IMR-90 (cell line): ENCODE data around the gene HELZ. TPM values are rescaled to one million over a fixed set of nuclear protein-coding genes. Genes with fewer than 3 reads are reported as not detected.

Source experiments
- ATAC-seq: fragments of 200-7000 bp; cut with Tn5 transposase; 2 replicates; pipeline ENCODE4 v1.9.1; 2020; ENCODE audit warnings: low read depth, mild to moderate bottlenecking, moderate library complexity
- BruUV-seq: library from RNA; stranded (reverse); fragments of 400-500 nt; replicated peaks from 2 replicates; lab custom pipeline; 2021; lab: Mats Ljungman, UMichigan
- CTCF ChIA-PET: fragments of 300-600 bp; formaldehyde crosslinking; extraction: SDS; loops from one replicate; lab custom pipeline; 2021; ENCODE audit warnings: antibody characterized with exemption; lab: Yijun Ruan, JAX
- POLR2A ChIA-PET: fragments of 300-600 bp; sonication (Branson Sonifier 250); formaldehyde crosslinking; loops from one replicate; lab custom pipeline; 2022; ENCODE audit warnings: antibody characterized with exemption; ENCODE audit not compliant: unreplicated experiment; lab: Charles Lee
- DNase-seq: peaks from one replicate; pipeline ENCODE4 v3.0.0; 2013
- H2AFZ ChIP-seq: replicated peaks from 2 replicates; pipeline ENCODE3; 2013; ENCODE audit warnings: low read length, mild to moderate bottlenecking; ENCODE audit not compliant: poor library complexity
- H2AK5ac ChIP-seq: 2 replicates; pipeline ENCODE4 v1.6.1; 2013; ENCODE audit warnings: low read depth, low read length, inconsistent platforms
- H2AK9ac ChIP-seq: replicated peaks from 2 replicates; pipeline ENCODE3; 2013; ENCODE audit warnings: mild to moderate bottlenecking, low read depth, low read length, moderate library complexity; ENCODE audit not compliant: poor library complexity
- H2BK120ac ChIP-seq: 2 replicates; pipeline ENCODE4 v1.6.1; 2013; ENCODE audit warnings: low read depth, low read length, inconsistent platforms
- H2BK15ac ChIP-seq: 3 replicates; pipeline ENCODE4 v1.6.1; 2013; ENCODE audit warnings: low read depth, low read length, inconsistent platforms
- H2BK20ac ChIP-seq: 2 replicates; pipeline ENCODE4 v1.6.1; 2013; ENCODE audit warnings: low read depth, mild to moderate bottlenecking, inconsistent platforms, low read length, moderate library complexity
- H2BK5ac ChIP-seq: 2 replicates; pipeline ENCODE4 v1.6.1; 2013; ENCODE audit warnings: mild to moderate bottlenecking, low read depth, low read length, inconsistent platforms; ENCODE audit not compliant: poor library complexity, severe bottlenecking
- H3K14ac ChIP-seq: replicated peaks from 2 replicates; pipeline ENCODE4 v1.6.1; 2013; ENCODE audit warnings: low read depth, low read length, inconsistent platforms
- H3K18ac ChIP-seq: 2 replicates; pipeline ENCODE4 v1.6.1; 2013; ENCODE audit warnings: low read depth, low read length, control low read depth
- H3K23ac ChIP-seq: 2 replicates; pipeline ENCODE4 v1.6.1; 2013; ENCODE audit warnings: low read depth, low read length, inconsistent platforms
- H3K27ac ChIP-seq: 2 replicates; pipeline ENCODE4 v1.5.1; 2013; ENCODE audit warnings: mild to moderate bottlenecking, control low read depth, low read length; ENCODE audit not compliant: insufficient read depth
- H3K27me3 ChIP-seq: 2 replicates; pipeline ENCODE4 v1.6.1; 2013; ENCODE audit warnings: low read length; ENCODE audit not compliant: control insufficient read depth, insufficient read depth
- H3K36me3 ChIP-seq: 2 replicates; pipeline ENCODE4 v1.6.1; 2013; ENCODE audit warnings: low read length, mixed read lengths; ENCODE audit not compliant: control insufficient read depth, insufficient read depth
- H3K4ac ChIP-seq: 2 replicates; pipeline ENCODE4 v1.6.1; 2013; ENCODE audit warnings: low read depth, low read length, inconsistent platforms
- H3K4me1 ChIP-seq: 2 replicates; pipeline ENCODE4 v1.6.1; 2013; ENCODE audit warnings: low read length, mixed read lengths; ENCODE audit not compliant: control insufficient read depth, insufficient read depth
- H3K4me2 ChIP-seq: 2 replicates; pipeline ENCODE4 v1.6.1; 2013; ENCODE audit warnings: low read depth, mild to moderate bottlenecking, control low read depth, low read length, moderate library complexity
- H3K4me3 ChIP-seq: 2 replicates; pipeline ENCODE4 v1.5.1; 2013; ENCODE audit warnings: low read depth, mild to moderate bottlenecking, control low read depth, low read length, moderate library complexity; ENCODE audit not compliant: insufficient read depth
- H3K56ac ChIP-seq: 2 replicates; pipeline ENCODE4 v1.6.1; 2013; ENCODE audit warnings: low read length, inconsistent platforms; ENCODE audit not compliant: insufficient read depth; ENCODE audit errors: extremely low read depth
- H3K79me1 ChIP-seq, 2 experiments: 2 replicates each; pipeline ENCODE4 v1.6.1; 2013; ENCODE audit warnings: low read length in 2 of 2, inconsistent platforms in 1 of 2, low read depth in 1 of 2
- H3K9ac ChIP-seq: 2 replicates; pipeline ENCODE4 v1.6.1; 2013; ENCODE audit warnings: low read depth, low read length, control low read depth
- H3K9me1 ChIP-seq: 2 replicates; pipeline ENCODE4 v1.6.1; 2013; ENCODE audit warnings: low read length, inconsistent platforms; ENCODE audit not compliant: insufficient read depth
- H3K9me3 ChIP-seq: 2 replicates; pipeline ENCODE4 v1.6.1; 2013; ENCODE audit warnings: low read length; ENCODE audit not compliant: control insufficient read depth, insufficient read depth
- H4K20me1 ChIP-seq: 2 replicates; pipeline ENCODE4 v1.6.1; 2013; ENCODE audit warnings: low read length, inconsistent platforms; ENCODE audit not compliant: insufficient read depth
- H4K5ac ChIP-seq: 2 replicates; pipeline ENCODE4 v1.6.1; 2013; ENCODE audit warnings: mild to moderate bottlenecking, low read depth, low read length, control low read depth
- H4K8ac ChIP-seq, 2 experiments: 2 replicates each; pipeline ENCODE4 v1.6.1; 2013; ENCODE audit warnings: low read depth in 2 of 2, low read length in 2 of 2, control low read depth in 1 of 2, inconsistent platforms in 1 of 2
- H4K91ac ChIP-seq: 2 replicates; pipeline ENCODE4 v1.6.1; 2013; ENCODE audit warnings: low read depth, low read length, inconsistent platforms; ENCODE audit not compliant: insufficient read depth
- BHLHE40 ChIP-seq: fragments of 150-350 bp; IDR thresholded peaks from 2 replicates; pipeline ENCODE4 v1.6.1; 2016; ENCODE audit warnings: mild to moderate bottlenecking, low read depth, low read length
- CEBPB ChIP-seq: IDR thresholded peaks from 2 replicates; pipeline ENCODE4 v1.6.1; 2012; ENCODE audit warnings: low read depth, low read length, improper control_type of control experiment
- CHD1 ChIP-seq: IDR thresholded peaks from 2 replicates; pipeline ENCODE4 v1.6.1; 2012; ENCODE audit warnings: low read depth, low read length, improper control_type of control experiment
- CTCF ChIP-seq: conservative IDR thresholded peaks from 2 replicates; pipeline ENCODE4 v1.5.1; 2012; ENCODE audit warnings: mild to moderate bottlenecking, low read depth, low read length, improper control_type of control experiment
- FOS ChIP-seq: fragments of 150-350 bp; IDR thresholded peaks from 2 replicates; pipeline ENCODE4 v1.6.1; 2016; ENCODE audit warnings: low read depth, low read length
- MAFK ChIP-seq: IDR thresholded peaks from 2 replicates; pipeline ENCODE4 v1.6.1; 2012; ENCODE audit warnings: low read depth, low read length, improper control_type of control experiment
- MAZ ChIP-seq: IDR thresholded peaks from 2 replicates; pipeline ENCODE4 v1.6.1; 2012; ENCODE audit warnings: low read depth, mild to moderate bottlenecking, low read length, improper control_type of control experiment, moderate library complexity, borderline replicate concordance
- MXI1 ChIP-seq: IDR thresholded peaks from 2 replicates; pipeline ENCODE4 v1.6.1; 2012; ENCODE audit warnings: low read depth, mild to moderate bottlenecking, low read length, moderate library complexity, borderline replicate concordance
- NFE2L2 ChIP-seq: fragments of 150-350 bp; IDR thresholded peaks from 2 replicates; pipeline ENCODE4 v1.6.1; 2016; ENCODE audit warnings: low read depth, mild to moderate bottlenecking, low read length
- POLR2A ChIP-seq: IDR thresholded peaks from 2 replicates; pipeline ENCODE4 v1.6.1; 2012; ENCODE audit warnings: mild to moderate bottlenecking, low read depth, low read length
- RAD21 ChIP-seq: IDR thresholded peaks from 2 replicates; pipeline ENCODE4 v1.6.1; 2012; ENCODE audit warnings: low read length, improper control_type of control experiment
- RCOR1 ChIP-seq: IDR thresholded peaks from 2 replicates; pipeline ENCODE4 v1.6.1; 2012; ENCODE audit warnings: mild to moderate bottlenecking, low read length, improper control_type of control experiment; ENCODE audit not compliant: insufficient replicate concordance
- RFX5 ChIP-seq: IDR thresholded peaks from 2 replicates; pipeline ENCODE4 v1.8.0; 2012; ENCODE audit warnings: low read depth, mild to moderate bottlenecking, low read length, moderate library complexity
- SMC3 ChIP-seq: fragments of 150-350 bp; IDR thresholded peaks from 2 replicates; pipeline ENCODE4 v1.6.1; 2016; ENCODE audit warnings: low read depth, mild to moderate bottlenecking, antibody characterized with exemption, low read length, moderate library complexity
- WGBS, 2 experiments: methylation state at CpG; one replicate each; pipeline versions ENCODE4 v1.1.5 to v1.1.7; 2013; ENCODE audit warnings: missing lambda C conversion rate in 2 of 2; ENCODE audit not compliant: insufficient read length in 1 of 2; ENCODE audit errors: extremely low coverage in 2 of 2; 5-methylcytosine and 5-hydroxymethylcytosine counted together
- dilution Hi-C: fragments of 300-500 bp; cut with HindIII; formaldehyde crosslinking; loops from one replicate; pipeline ENCODE4 v1.14.3; 2018; ENCODE audit warnings: low sequenced_read_pairs; ENCODE audit not compliant: unreplicated experiment
- in situ Hi-C: fragments of 300-500 bp; cut with MboI; formaldehyde crosslinking; loops from 3 replicates; pipeline ENCODE4 v1.14.3; 2019; ENCODE audit warnings: low sequenced_read_pairs, inconsistent platforms, mixed read lengths
- intact Hi-C: fragments of 100-400 bp; cut with micrococcal nuclease; formaldehyde crosslinking; loops from 2 replicates; pipeline ENCODE4 v1.10.0; 2022
- polyA plus RNA-seq, 3 experiments: library from polyadenylated mRNA; depleted of rRNA; stranded (reverse); fragments of >200 nt; gene quantifications; 2 replicates each; pipeline ENCODE4 v1.2.3, GENCODE V29; 2012; ENCODE audit warnings: low replicate concordance in 1 of 3
- total RNA-seq: library from RNA; depleted of rRNA; stranded (reverse); fragments of >200 nt; gene quantifications from 2 replicates; pipeline ENCODE4 v1.2.3, GENCODE V29; 2012
- TF ChIP-seq, protein P1 (sequence below): fragments of 150-350 bp; IDR thresholded peaks from 2 replicates; pipeline ENCODE4 v1.6.1; 2017; ENCODE audit warnings: mild to moderate bottlenecking, antibody characterized with exemption, low read length, low read depth
- TF ChIP-seq, protein P2 (sequence below): fragments of 150-350 bp; IDR thresholded peaks from 2 replicates; pipeline ENCODE4 v1.6.1; 2016; ENCODE audit warnings: low read depth, mild to moderate bottlenecking, low read length, moderate library complexity, borderline replicate concordance

Gene HELZ
- total and polyA plus RNA-seq, 2 of the 4 experiments (the other 2 are of a cell fraction), result 8.0 to 60.6 TPM

GRCh38 chr17:67281053-67281452 is 36.1 kb upstream of the HELZ start:
- Histone ChIP-seq H2AK9ac (no peak overlapping the region), H2BK15ac (no peak overlapping the region), H2AK5ac (no peak overlapping the region), H3K4ac (no peak overlapping the region), H3K56ac (no peak overlapping the region), H3K23ac (no peak overlapping the region), H3K18ac (no peak overlapping the region), H3K4me3 (no peak overlapping the region), H2AFZ (no peak overlapping the region), H3K36me3 (no peaks in the 10 kb centered on the region), H2BK5ac (no peak overlapping the region), H2BK20ac (no peak overlapping the region), H3K9me1 (no peaks in the 10 kb centered on the region), H2BK120ac (no peak overlapping the region), H3K4me1 (no peaks in the 10 kb centered on the region), H3K79me1 (no peaks in the 10 kb centered on the region), H3K14ac (no peak overlapping the region), H3K9me3 (no peaks in the 10 kb centered on the region), H4K8ac (no peak overlapping the region), H3K27me3 (peaks cover 2% of the 10 kb centered on the region; the same call in 1 of the 2 replicates), H3K4me2 (no peak overlapping the region), H4K91ac (no peak overlapping the region), H4K5ac (no peak overlapping the region), H4K20me1 (no peaks in the 10 kb centered on the region), H3K9ac (no peak overlapping the region), H3K27ac (no peak overlapping the region)
- no TSS peak for BruUV-seq
- ChIA-PET POLR2A (no interaction called here), CTCF (no interaction called here)
- ATAC-seq, result no peak
- in situ Hi-C loops (no loop called here), dilution Hi-C loops (no loop called here), intact Hi-C loops (no loop called here)
- 33% methylated on average over 1 of the region's 3 CpGs; no CpG with 5 or more reads in 1 of the 2 experiments for WGBS, 2 experiments
- TF ChIP-seq SMC3, result no peak
- TF ChIP-seq RCOR1, result no peak
- no peak for TF ChIP-seq FOS
- TF ChIP-seq CEBPB, result no peak
- TF ChIP-seq NFE2L2, result no peak
- no peak for TF ChIP-seq BHLHE40
- no peak for TF ChIP-seq RFX5
- TF ChIP-seq, protein P1, sequence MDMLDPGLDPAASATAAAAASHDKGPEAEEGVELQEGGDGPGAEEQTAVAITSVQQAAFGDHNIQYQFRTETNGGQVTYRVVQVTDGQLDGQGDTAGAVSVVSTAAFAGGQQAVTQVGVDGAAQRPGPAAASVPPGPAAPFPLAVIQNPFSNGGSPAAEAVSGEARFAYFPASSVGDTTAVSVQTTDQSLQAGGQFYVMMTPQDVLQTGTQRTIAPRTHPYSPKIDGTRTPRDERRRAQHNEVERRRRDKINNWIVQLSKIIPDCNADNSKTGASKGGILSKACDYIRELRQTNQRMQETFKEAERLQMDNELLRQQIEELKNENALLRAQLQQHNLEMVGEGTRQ, result no peak
- TF ChIP-seq, protein P2, sequence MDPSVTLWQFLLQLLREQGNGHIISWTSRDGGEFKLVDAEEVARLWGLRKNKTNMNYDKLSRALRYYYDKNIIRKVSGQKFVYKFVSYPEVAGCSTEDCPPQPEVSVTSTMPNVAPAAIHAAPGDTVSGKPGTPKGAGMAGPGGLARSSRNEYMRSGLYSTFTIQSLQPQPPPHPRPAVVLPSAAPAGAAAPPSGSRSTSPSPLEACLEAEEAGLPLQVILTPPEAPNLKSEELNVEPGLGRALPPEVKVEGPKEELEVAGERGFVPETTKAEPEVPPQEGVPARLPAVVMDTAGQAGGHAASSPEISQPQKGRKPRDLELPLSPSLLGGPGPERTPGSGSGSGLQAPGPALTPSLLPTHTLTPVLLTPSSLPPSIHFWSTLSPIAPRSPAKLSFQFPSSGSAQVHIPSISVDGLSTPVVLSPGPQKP, result no peak
- TF ChIP-seq POLR2A, result no peak
- TF ChIP-seq RAD21, result no peak
- TF ChIP-seq MAZ, result no peak
- no peak for TF ChIP-seq MAFK
- TF ChIP-seq CHD1, result no peak
- TF ChIP-seq MXI1, result no peak
- TF ChIP-seq CTCF, result no peak
- DNase-seq, result no peak
